Right atrium auricular region (tissue), 2 donors: ENCODE results near the gene USP54. TPM values are rescaled to one million over a fixed set of nuclear protein-coding genes. Genes with fewer than 3 reads are reported as not detected.

Source experiments
- DNase-seq: peaks from one replicate; pipeline ENCODE4 v3.0.0-alpha.2; 2019; ENCODE audit warnings: low spot score
- H3K27ac ChIP-seq, 2 donors: fragments of 200-600 bp; sonication (generic); 1 replicate in 1 of 2; 2 replicates in 1 of 2; pipeline ENCODE4 v1.5.1; 2016 to 2019
- H3K27me3 ChIP-seq, 2 donors: fragments of 200-600 bp; sonication (generic); one replicate each; pipeline versions ENCODE4 v1.5.1 to v1.6.0; 2017 to 2019
- H3K36me3 ChIP-seq: fragments of 200-600 bp; sonication (generic); one replicate; pipeline ENCODE4 v1.5.1; 2016
- H3K4me1 ChIP-seq, 2 donors: fragments of 200-600 bp; sonication (generic); one replicate each; pipeline versions ENCODE4 v1.5.1 to v1.6.0; 2017 to 2019
- H3K4me3 ChIP-seq, 2 donors: fragments of 200-600 bp; sonication (generic); 1 replicate in 1 of 2; 2 replicates in 1 of 2; pipeline ENCODE4 v1.5.1; 2017 to 2019; ENCODE audit warnings: mild to moderate bottlenecking in 1 of 2, moderate library complexity in 1 of 2
- H3K9me3 ChIP-seq, 2 donors: fragments of 200-600 bp; sonication (generic); one replicate each; pipeline ENCODE4 v1.5.1; 2019
- total RNA-seq, 2 donors: library from RNA; depleted of rRNA; stranded (reverse); fragments of >200 nt; gene quantifications; one replicate each; pipeline ENCODE4 v1.1.0, GENCODE V29; 2016
- TF ChIP-seq, protein P1 (sequence below), 2 donors: fragments of 200-600 bp; sonication (generic); IDR thresholded peaks; one replicate each; pipeline ENCODE4 v1.5.1; 2019; ENCODE audit warnings: antibody characterized with exemption in 2 of 2

Gene USP54
- total RNA-seq, 2 donors from 2014 or later: 22.3 to 24.3 TPM

DNA sequence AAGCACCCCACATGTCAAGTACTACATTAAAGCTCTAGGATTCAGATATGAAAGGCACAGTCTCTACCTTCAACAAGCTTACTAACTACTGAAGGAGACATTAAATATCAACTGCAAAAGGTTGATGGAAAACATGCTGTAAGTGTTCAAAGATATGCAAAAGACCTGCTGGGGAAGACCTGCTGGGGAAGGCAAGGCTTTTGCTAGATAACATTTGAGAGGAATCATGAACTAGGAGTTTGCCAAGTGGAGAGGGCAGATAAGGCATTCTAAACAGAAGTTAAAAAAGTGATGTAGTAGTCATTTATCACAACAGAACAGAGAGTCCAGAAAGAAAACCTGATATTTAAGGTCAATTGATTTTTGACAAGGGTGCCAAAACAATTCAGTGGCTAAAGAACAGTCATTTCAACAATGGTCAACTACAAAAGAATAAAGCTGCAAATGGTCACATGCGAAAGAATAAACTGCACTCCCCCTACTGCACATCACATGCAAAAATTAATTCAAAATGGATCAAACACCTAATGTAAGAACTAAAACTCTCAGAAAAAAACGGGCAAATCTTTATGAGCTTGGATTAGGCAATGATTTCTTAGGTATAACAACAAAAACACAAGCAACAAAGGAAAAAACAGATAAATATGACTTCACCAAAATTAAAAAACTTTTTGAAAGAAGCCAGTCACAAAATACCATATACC lies 134.8 kb downstream of the USP54 start:
- H3K9me3 ChIP-seq: no peaks in the 10 kb centered on the region
- no peak for DNase-seq
- H3K27ac ChIP-seq: no peak overlapping the region
- H3K27me3 ChIP-seq: no peaks in the 10 kb centered on the region
- H3K4me1 ChIP-seq: no peaks in the 10 kb centered on the region
- TF ChIP-seq, protein P1, sequence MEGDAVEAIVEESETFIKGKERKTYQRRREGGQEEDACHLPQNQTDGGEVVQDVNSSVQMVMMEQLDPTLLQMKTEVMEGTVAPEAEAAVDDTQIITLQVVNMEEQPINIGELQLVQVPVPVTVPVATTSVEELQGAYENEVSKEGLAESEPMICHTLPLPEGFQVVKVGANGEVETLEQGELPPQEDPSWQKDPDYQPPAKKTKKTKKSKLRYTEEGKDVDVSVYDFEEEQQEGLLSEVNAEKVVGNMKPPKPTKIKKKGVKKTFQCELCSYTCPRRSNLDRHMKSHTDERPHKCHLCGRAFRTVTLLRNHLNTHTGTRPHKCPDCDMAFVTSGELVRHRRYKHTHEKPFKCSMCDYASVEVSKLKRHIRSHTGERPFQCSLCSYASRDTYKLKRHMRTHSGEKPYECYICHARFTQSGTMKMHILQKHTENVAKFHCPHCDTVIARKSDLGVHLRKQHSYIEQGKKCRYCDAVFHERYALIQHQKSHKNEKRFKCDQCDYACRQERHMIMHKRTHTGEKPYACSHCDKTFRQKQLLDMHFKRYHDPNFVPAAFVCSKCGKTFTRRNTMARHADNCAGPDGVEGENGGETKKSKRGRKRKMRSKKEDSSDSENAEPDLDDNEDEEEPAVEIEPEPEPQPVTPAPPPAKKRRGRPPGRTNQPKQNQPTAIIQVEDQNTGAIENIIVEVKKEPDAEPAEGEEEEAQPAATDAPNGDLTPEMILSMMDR (IDR thresholded peaks at IDR 0.05): no peak
- peaks cover 20% of the 10 kb centered on the region for H3K36me3 ChIP-seq
- H3K4me3 ChIP-seq: no peak overlapping the region

DNA sequence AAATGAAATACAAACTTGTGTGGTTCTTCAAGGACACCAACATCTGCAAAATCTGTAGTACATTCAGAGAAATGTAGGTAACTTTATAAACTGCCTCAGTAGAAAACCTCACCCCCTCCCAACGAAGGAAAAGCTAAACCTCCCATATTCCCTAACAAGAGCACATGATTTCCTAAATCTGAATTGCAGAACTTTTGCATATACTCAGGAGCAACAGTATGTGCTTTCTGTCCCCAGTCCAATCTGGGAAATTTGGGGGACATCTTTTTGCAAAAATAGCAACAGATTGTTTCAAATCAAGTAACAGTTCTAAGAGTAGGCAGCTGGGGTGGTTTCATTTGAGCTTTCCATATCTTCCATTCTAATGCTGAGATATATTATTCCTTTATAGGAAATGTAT lies 142.0 kb downstream of the USP54 start:
- Histone ChIP-seq H3K36me3 (peaks cover 36% of the 10 kb centered on the region), H3K27me3 (no peaks in the 10 kb centered on the region), H3K4me1 (peaks cover 0 to 3% of the 10 kb centered on the region in 2 donors), H3K27ac (no peak overlapping the region), H3K4me3 (no peak overlapping the region), H3K9me3 (no peaks in the 10 kb centered on the region)
- DNase-seq: no peak
- TF ChIP-seq, protein P1 (IDR thresholded peaks at IDR 0.05): no peak

DNA sequence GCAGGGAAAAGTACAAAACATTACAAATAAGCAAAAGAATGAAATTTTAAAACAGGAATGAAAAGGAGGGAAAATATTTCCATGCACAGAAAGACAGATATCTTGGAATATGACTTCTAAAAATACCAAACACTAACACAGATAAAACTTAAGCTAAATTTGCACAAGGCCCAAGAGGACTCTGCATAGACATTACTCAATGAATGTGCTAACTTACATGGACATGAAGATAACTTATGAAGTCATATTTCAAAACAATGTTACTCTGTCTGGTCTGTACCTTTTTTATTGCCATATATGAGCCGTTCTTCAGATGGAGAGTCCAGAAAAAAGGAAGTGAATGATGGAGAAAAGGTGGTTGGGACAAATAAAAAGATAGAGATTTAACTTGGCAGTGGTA lies 142.8 kb downstream of the USP54 start:
- no peak overlapping the region for H3K27ac ChIP-seq
- no peaks in the 10 kb centered on the region for H3K27me3 ChIP-seq
- TF ChIP-seq, protein P1 (IDR thresholded peaks at IDR 0.05): no peak
- peaks cover 32% of the 10 kb centered on the region for H3K36me3 ChIP-seq
- no peaks in the 10 kb centered on the region for H3K9me3 ChIP-seq
- H3K4me3 ChIP-seq: no peak overlapping the region
- no peak for DNase-seq
- H3K4me1 ChIP-seq: peaks cover 0 to 8% of the 10 kb centered on the region in 2 donors

Other genes starting within 250 kb of the USP54 start
- gene CFAP70, start 232.5 kb downstream of the USP54 start, total RNA-seq: 1 to 10 TPM in 1 of 2 donors, under 1 TPM in 1; 0.71 to 1.1 TPM
- 100 to 1,000 TPM; 100 to 117 TPM for gene ANXA7, start 177.3 kb downstream of the USP54 start, total RNA-seq
- 1 to 10 TPM in 1 of 2 donors, under 1 TPM in 1; 0.47 to 2.0 TPM for gene MSS51, start 157.8 kb downstream of the USP54 start, total RNA-seq
- 10 to 100 TPM; 40.7 to 44.2 TPM for gene PPP3CB, start 95.3 kb downstream of the USP54 start, total RNA-seq
- 10 to 100 TPM in 1 of 2 donors, 1 to 10 TPM in 1; 2.3 to 51.0 TPM for gene MYOZ1, start 50.1 kb upstream of the USP54 start, total RNA-seq
- gene SYNPO2L, start 64.7 kb upstream of the USP54 start, total RNA-seq: 100 to 1,000 TPM; 167 to 230 TPM
- gene AGAP5, start 106.8 kb upstream of the USP54 start, total RNA-seq: 1 to 10 TPM; 1.5 to 1.9 TPM
- 10 to 100 TPM; 38.5 to 51.8 TPM for gene SEC24C, start 153.0 kb upstream of the USP54 start, total RNA-seq
- gene CHCHD1, start 190.7 kb upstream of the USP54 start, total RNA-seq: 10 to 100 TPM; 28.3 to 32.7 TPM
- gene ZSWIM8, start 194.3 kb upstream of the USP54 start, total RNA-seq: 10 to 100 TPM; 37.6 to 63.2 TPM
- 10 to 100 TPM; 13.1 to 18.4 TPM for gene NDST2, start 220.3 kb upstream of the USP54 start, total RNA-seq